MM.1S (cell line): ENCODE measurements around the gene EFCAB6.

Source experiments
- DNase-seq: peaks from one replicate; pipeline ENCODE4 v3.0.0-alpha.2; 2015
- H2AFZ ChIP-seq: fragments of 300-600 bp; sonication (generic); 2 replicates; pipeline ENCODE4 v1.6.0; 2016; ENCODE audit warnings: antibody characterized with exemption, low read length
- H3F3A ChIP-seq: fragments of 300-600 bp; sonication (generic); 2 replicates; pipeline ENCODE4 v1.6.1; 2016; ENCODE audit warnings: mild to moderate bottlenecking, antibody characterized with exemption, low read length, moderate library complexity, mixed read lengths; ENCODE audit not compliant: insufficient read depth
- H3K27ac ChIP-seq: fragments of 300-600 bp; sonication (generic); 2 replicates; pipeline ENCODE4 v1.5.1; 2016; ENCODE audit warnings: mild to moderate bottlenecking, low read length
- H3K27me3 ChIP-seq: fragments of 300-600 bp; sonication (generic); replicated peaks from 2 replicates; pipeline ENCODE4 v1.6.0; 2016; ENCODE audit warnings: low read length; ENCODE audit not compliant: insufficient read depth
- H3K36me3 ChIP-seq: fragments of 300-600 bp; sonication (generic); replicated peaks from 2 replicates; pipeline ENCODE4 v1.6.1; 2016; ENCODE audit warnings: mild to moderate bottlenecking, low read length, mixed read lengths; ENCODE audit not compliant: insufficient read depth
- H3K4me1 ChIP-seq: fragments of 300-600 bp; sonication (generic); 2 replicates; pipeline ENCODE4 v1.6.1; 2016; ENCODE audit warnings: low read length, mixed read lengths
- H3K4me2 ChIP-seq: fragments of 300-600 bp; sonication (generic); 2 replicates; pipeline ENCODE4 v1.6.0; 2016; ENCODE audit warnings: low read depth, low read length
- H3K4me3 ChIP-seq: fragments of 300-600 bp; sonication (generic); 2 replicates; pipeline ENCODE4 v1.5.1; 2016; ENCODE audit warnings: low read length, mixed read lengths
- H3K79me2 ChIP-seq: fragments of 300-600 bp; sonication (generic); 2 replicates; pipeline ENCODE4 v1.6.1; 2016; ENCODE audit warnings: mixed run types, low read length, mixed read lengths
- H3K9ac ChIP-seq: fragments of 300-600 bp; sonication (generic); 2 replicates; pipeline ENCODE4 v1.6.1; 2016; ENCODE audit warnings: low read length, mixed read lengths
- H3K9me2 ChIP-seq: fragments of 300-600 bp; sonication (generic); replicated peaks from 2 replicates; pipeline ENCODE4 v1.6.1; 2016; ENCODE audit warnings: mild to moderate bottlenecking, low read length, mixed read lengths; ENCODE audit not compliant: insufficient read depth
- H3K9me3 ChIP-seq: fragments of 300-600 bp; sonication (generic); replicated peaks from 2 replicates; pipeline ENCODE4 v1.6.1; 2016; ENCODE audit warnings: mild to moderate bottlenecking, low read length, mixed read lengths; ENCODE audit not compliant: insufficient read depth
- H4K20me1 ChIP-seq: fragments of 300-600 bp; sonication (generic); 2 replicates; pipeline ENCODE4 v1.6.1; 2016; ENCODE audit warnings: mild to moderate bottlenecking, low read length, moderate library complexity, mixed read lengths; ENCODE audit not compliant: insufficient read depth
- EZH2 ChIP-seq: fragments of 300-600 bp; sonication (generic); optimal IDR thresholded peaks from 2 replicates; pipeline ENCODE3; 2017; ENCODE audit warnings: low read depth, mild to moderate bottlenecking, antibody characterized with exemption, low read length, mixed read lengths
- EZH2phosphoT487 ChIP-seq: fragments of 300-600 bp; sonication (generic); IDR thresholded peaks from 2 replicates; pipeline ENCODE4 v1.6.1; 2018; ENCODE audit warnings: antibody characterized with exemption, low read length
- TF ChIP-seq, protein P1 (sequence below): fragments of 300-600 bp; sonication (generic); IDR thresholded peaks from 2 replicates; pipeline ENCODE4 v1.5.1; 2016; ENCODE audit warnings: antibody characterized with exemption, low read length, mixed read lengths

Gene EFCAB6

GRCh38 chr22:43485502-43486089 lies 326.5 kb downstream of the EFCAB6 start:
- Histone ChIP-seq H3K4me1 (no peaks in the 10 kb centered on the region), H3K9me3 (no peaks in the 10 kb centered on the region), H3K4me3 (no peak overlapping the region), H3K79me2 (no peaks in the 10 kb centered on the region), H3F3A (no peaks in the 10 kb centered on the region), H3K36me3 (no peaks in the 10 kb centered on the region), H3K4me2 (no peak overlapping the region), H2AFZ (no peak overlapping the region), H3K27me3 (peaks cover 49% of the 10 kb centered on the region), H4K20me1 (no peaks in the 10 kb centered on the region), H3K9me2 (no peaks in the 10 kb centered on the region), H3K9ac (no peak overlapping the region), H3K27ac (no peak overlapping the region)
- DNase-seq = no peak
- TF ChIP-seq EZH2phosphoT487 (no peak), EZH2 (no peak)
- TF ChIP-seq, protein P1, sequence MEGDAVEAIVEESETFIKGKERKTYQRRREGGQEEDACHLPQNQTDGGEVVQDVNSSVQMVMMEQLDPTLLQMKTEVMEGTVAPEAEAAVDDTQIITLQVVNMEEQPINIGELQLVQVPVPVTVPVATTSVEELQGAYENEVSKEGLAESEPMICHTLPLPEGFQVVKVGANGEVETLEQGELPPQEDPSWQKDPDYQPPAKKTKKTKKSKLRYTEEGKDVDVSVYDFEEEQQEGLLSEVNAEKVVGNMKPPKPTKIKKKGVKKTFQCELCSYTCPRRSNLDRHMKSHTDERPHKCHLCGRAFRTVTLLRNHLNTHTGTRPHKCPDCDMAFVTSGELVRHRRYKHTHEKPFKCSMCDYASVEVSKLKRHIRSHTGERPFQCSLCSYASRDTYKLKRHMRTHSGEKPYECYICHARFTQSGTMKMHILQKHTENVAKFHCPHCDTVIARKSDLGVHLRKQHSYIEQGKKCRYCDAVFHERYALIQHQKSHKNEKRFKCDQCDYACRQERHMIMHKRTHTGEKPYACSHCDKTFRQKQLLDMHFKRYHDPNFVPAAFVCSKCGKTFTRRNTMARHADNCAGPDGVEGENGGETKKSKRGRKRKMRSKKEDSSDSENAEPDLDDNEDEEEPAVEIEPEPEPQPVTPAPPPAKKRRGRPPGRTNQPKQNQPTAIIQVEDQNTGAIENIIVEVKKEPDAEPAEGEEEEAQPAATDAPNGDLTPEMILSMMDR = no peak

- DNase-seq = no peak
- H3K9me3 ChIP-seq = no peaks in the 10 kb centered on the region
- no peaks in the 10 kb centered on the region for H3K79me2 ChIP-seq
- H3F3A ChIP-seq = no peaks in the 10 kb centered on the region
- no peak overlapping the region for H3K27ac ChIP-seq
- no peaks in the 10 kb centered on the region for H3K36me3 ChIP-seq
- no peak overlapping the region for H3K4me3 ChIP-seq
- H2AFZ ChIP-seq = no peak overlapping the region
- no peak for TF ChIP-seq EZH2phosphoT487
- TF ChIP-seq, protein P1 = no peak
- no peak for TF ChIP-seq EZH2
- H3K27me3 ChIP-seq = peaks cover 38% of the 10 kb centered on the region
- H3K4me1 ChIP-seq = no peaks in the 10 kb centered on the region
- no peak overlapping the region for H3K4me2 ChIP-seq
- H3K9me2 ChIP-seq = no peaks in the 10 kb centered on the region
- H4K20me1 ChIP-seq = no peaks in the 10 kb centered on the region
- no peak overlapping the region for H3K9ac ChIP-seq
These were observed 327.9 kb downstream of the EFCAB6 start for GRCh38 chr22:43484227-43484626.

DNA sequence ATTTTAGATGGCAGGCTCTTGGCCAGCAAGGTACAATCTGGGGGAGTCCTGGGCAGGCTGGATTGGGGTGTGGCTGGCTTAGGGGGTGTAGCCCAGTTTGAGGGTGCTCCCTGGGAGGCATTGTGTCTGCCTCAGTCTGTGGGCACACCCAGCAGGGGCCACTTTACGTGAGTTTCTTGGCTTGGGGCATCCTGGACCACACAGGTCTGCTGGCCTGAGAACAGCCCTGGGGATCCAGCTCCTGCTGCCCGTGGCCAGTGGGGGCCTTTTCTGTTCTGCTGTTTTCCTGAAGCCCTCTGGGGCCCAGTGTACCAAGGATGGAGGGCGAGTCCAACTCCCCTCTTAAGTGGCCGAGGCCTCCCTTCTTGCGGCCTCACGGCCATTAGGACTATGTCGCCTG lies 328.4 kb downstream of the EFCAB6 start:
- TF ChIP-seq EZH2 (no peak), EZH2phosphoT487 (no peak)
- TF ChIP-seq, protein P1 = no peak
- Histone ChIP-seq H3K27ac (no peak overlapping the region), H3K36me3 (no peaks in the 10 kb centered on the region), H3K79me2 (no peaks in the 10 kb centered on the region), H3K4me3 (no peak overlapping the region), H3F3A (no peaks in the 10 kb centered on the region), H3K27me3 (peaks cover 33% of the 10 kb centered on the region), H3K4me1 (no peaks in the 10 kb centered on the region), H2AFZ (no peak overlapping the region), H3K4me2 (no peak overlapping the region), H3K9me2 (no peaks in the 10 kb centered on the region), H3K9ac (no peak overlapping the region), H4K20me1 (no peaks in the 10 kb centered on the region), H3K9me3 (no peaks in the 10 kb centered on the region)
- DNase-seq = no peak
